ENCODE results near the gene DDX42.

The DDX42 gene

GRCh38 chr17:63760771-63761539 is 13.0 kb upstream of the DDX42 start:
- Histone ChIP-seq H3K27me3 (ENCODE audit: insufficient read depth, low read length, poor library complexity) (no peaks in the 10 kb centered on the region), H4K20me1 (ENCODE audit: insufficient read depth, low read length) (peaks cover 5% of the 10 kb centered on the region; the same call in 1 of the 2 replicates), H3K4me2 (ENCODE audit: insufficient read depth, low read length) (no peak overlapping the region), H3K79me2 (ENCODE audit: insufficient read depth, low read length) (peaks cover 14% of the 10 kb centered on the region), H2AFZ (ENCODE audit: low read depth, low read length) (no peak overlapping the region), H3K4me1 (ENCODE audit: insufficient read depth, low read length) (no peaks in the 10 kb centered on the region), H3K27ac (ENCODE audit: low read length) (no peak overlapping the region), H3K9ac (ENCODE audit: low read depth, low read length) (no peak overlapping the region), H3K4me3 (ENCODE audit: low read depth in 1 of 2, low read length in 2 of 2) (no peak overlapping the region), H3K36me3 (ENCODE audit: insufficient read depth, low read length) (peaks cover 88% of the 10 kb centered on the region), H3K9me3 (ENCODE audit: insufficient read depth, low read length, severe bottlenecking) (no peaks in the 10 kb centered on the region)
- ATAC-seq (ENCODE audit: insufficient read depth, low read depth): no peak
- TF ChIP-seq CTCF (IDR thresholded peaks at IDR 0.05; ENCODE audit: borderline replicate concordance, extremely low read depth, low read length, poor library complexity, severe bottlenecking) (no peak), EZH2 (IDR thresholded peaks at IDR 0.05; ENCODE audit: borderline replicate concordance, low read depth, low read length, severe bottlenecking) (no peak)
- no peak for DNase-seq

- Histone ChIP-seq H3K9ac (ENCODE audit: low read depth, low read length) (no peak overlapping the region), H3K4me2 (ENCODE audit: insufficient read depth, low read length) (no peak overlapping the region), H3K27me3 (ENCODE audit: insufficient read depth, low read length, poor library complexity) (no peaks in the 10 kb centered on the region), H3K79me2 (ENCODE audit: insufficient read depth, low read length) (peaks cover 29% of the 10 kb centered on the region), H3K9me3 (ENCODE audit: insufficient read depth, low read length, severe bottlenecking) (no peaks in the 10 kb centered on the region), H2AFZ (ENCODE audit: low read depth, low read length) (no peak overlapping the region), H3K4me1 (ENCODE audit: insufficient read depth, low read length) (0 out of 2 replicates have a peak, but pooled peaks cover 2% of the 10 kb centered on the region), H3K27ac (ENCODE audit: low read length) (no peak overlapping the region), H3K4me3 (ENCODE audit: low read depth in 1 of 2, low read length in 2 of 2) (no peak overlapping the region), H3K36me3 (ENCODE audit: insufficient read depth, low read length) (peaks cover 86% of the 10 kb centered on the region), H4K20me1 (ENCODE audit: insufficient read depth, low read length) (peaks cover 4% of the 10 kb centered on the region)
- TF ChIP-seq CTCF (IDR thresholded peaks at IDR 0.05; ENCODE audit: borderline replicate concordance, extremely low read depth, low read length, poor library complexity, severe bottlenecking) (no peak), EZH2 (IDR thresholded peaks at IDR 0.05; ENCODE audit: borderline replicate concordance, low read depth, low read length, severe bottlenecking) (no peak)
- no peak for DNase-seq
- ATAC-seq (ENCODE audit: insufficient read depth, low read depth): no peak
Measured at GRCh38 chr17:63762161-63763078, 11.6 kb upstream of the DDX42 start.

GRCh38 chr17:63764716-63765115 is 9.3 kb upstream of the DDX42 start:
- Histone ChIP-seq H3K27ac (ENCODE audit: low read length) (no peak overlapping the region), H2AFZ (ENCODE audit: low read depth, low read length) (no peak overlapping the region), H3K36me3 (ENCODE audit: insufficient read depth, low read length) (peaks cover 84% of the 10 kb centered on the region), H3K4me2 (ENCODE audit: insufficient read depth, low read length) (no peak overlapping the region), H3K79me2 (ENCODE audit: insufficient read depth, low read length) (peaks cover 52% of the 10 kb centered on the region), H4K20me1 (ENCODE audit: insufficient read depth, low read length) (peaks cover 10% of the 10 kb centered on the region), H3K9ac (ENCODE audit: low read depth, low read length) (no peak overlapping the region), H3K4me3 (ENCODE audit: low read depth in 1 of 2, low read length in 2 of 2) (no peak overlapping the region), H3K27me3 (ENCODE audit: insufficient read depth, low read length, poor library complexity) (no peaks in the 10 kb centered on the region), H3K4me1 (ENCODE audit: insufficient read depth, low read length) (peaks cover 7% of the 10 kb centered on the region; the same call in 1 of the 2 replicates), H3K9me3 (ENCODE audit: insufficient read depth, low read length, severe bottlenecking) (no peaks in the 10 kb centered on the region)
- no peak for ATAC-seq (ENCODE audit: insufficient read depth, low read depth)
- no peak for DNase-seq
- no peak for TF ChIP-seq CTCF (IDR thresholded peaks at IDR 0.05; ENCODE audit: borderline replicate concordance, extremely low read depth, low read length, poor library complexity, severe bottlenecking)
- no peak for TF ChIP-seq EZH2 (IDR thresholded peaks at IDR 0.05; ENCODE audit: borderline replicate concordance, low read depth, low read length, severe bottlenecking)

All from DND-41 (cell line).